ENCODE measurements around the gene TIGD6.
"Not testable (repeated sequence)": the region's sequence is repeated elsewhere in the genome, so short reads cannot be mapped to it uniquely, and the experiment has no call there.

Gene TIGD6

GRCh38 chr5:149979896-149980295 is 20.6 kb downstream of the TIGD6 start:
- no peak for DNase-seq

GRCh38 chr5:149975409-149975808 is 25.0 kb downstream of the TIGD6 start:
- DNase-seq, result no peak

- DNase-seq, result no peak
Measured at GRCh38 chr5:149969181-149969930, 31.1 kb downstream of the TIGD6 start.

GRCh38 chr5:149966946-149967345 is 33.5 kb downstream of the TIGD6 start:
- no peak for DNase-seq

GRCh38 chr5:149963729-149964128 is 36.7 kb downstream of the TIGD6 start:
- no peak for DNase-seq

- DNase-seq, result no peak
Measured at GRCh38 chr5:149962601-149963300, 37.7 kb downstream of the TIGD6 start.

- no peak for DNase-seq
Measured at GRCh38 chr5:149961957-149962409, 38.5 kb downstream of the TIGD6 start.

- DNase-seq, result no peak
Measured at GRCh38 chr5:149961186-149961685, 39.2 kb downstream of the TIGD6 start.

- peak; percentile 98 for DNase-seq
Measured at GRCh38 chr5:149960272-149961185, 39.9 kb downstream of the TIGD6 start, which contains the start of gene SLC26A2. TSS of gene SLC26A2 (plus strand) at chr5:149960758. CDS start at chr5:149977653, 16,895 bp downstream.

- peak; percentile 46 for DNase-seq
Measured at GRCh38 chr5:149959406-149960236, 40.8 kb downstream of the TIGD6 start.

- peak; percentile 30 for DNase-seq
Measured at GRCh38 chr5:149957855-149958254, 42.6 kb downstream of the TIGD6 start.

GRCh38 chr5:149956685-149957084 is 43.8 kb downstream of the TIGD6 start:
- no peak for DNase-seq

GRCh38 chr5:149954798-149955197 is 45.7 kb downstream of the TIGD6 start:
- no peak for DNase-seq

- no peak for DNase-seq
Measured at GRCh38 chr5:149953436-149954121, 46.9 kb downstream of the TIGD6 start.

- DNase-seq, result no peak
Measured at GRCh38 chr5:149951138-149951749, 49.2 kb downstream of the TIGD6 start.

GRCh38 chr5:149948993-149949392 is 51.5 kb downstream of the TIGD6 start:
- no peak for DNase-seq

GRCh38 chr5:149946118-149946517 is 54.3 kb downstream of the TIGD6 start:
- no peak for DNase-seq

- no peak for DNase-seq
Measured at GRCh38 chr5:149944666-149945065, 55.8 kb downstream of the TIGD6 start, which contains the start of gene PDE6A. TSS of gene PDE6A (minus strand) at chr5:149944793. CDS start at chr5:149944673, 120 bp downstream.

GRCh38 chr5:149943177-149943949 is 57.1 kb downstream of the TIGD6 start:
- not testable (repeated sequence) for DNase-seq
